Esophagus squamous epithelium (tissue), 4 donors: ENCODE measurements around the gene TMEM87B.

Experiments used
- CTCF ChIP-seq, 6 experiments: fragments of 450-650 bp in 4 of 6; fragments of 200-600 bp in 2 of 6; sonication (generic) in 2 of 6; IDR thresholded peaks; one replicate each; pipeline ENCODE4 v1.5.1; 2016 to 2019; ENCODE audit warnings: antibody characterized with exemption in 6 of 6, mild to moderate bottlenecking in 4 of 6, moderate library complexity in 4 of 6
- POLR2A ChIP-seq, 4 donors: fragments of 450-650 bp; IDR thresholded peaks; one replicate each; pipeline ENCODE4 v1.6.1; 2017; ENCODE audit warnings: antibody characterized with exemption in 4 of 4, mild to moderate bottlenecking in 4 of 4, moderate library complexity in 3 of 4

GRCh38 chr2:112073875-112074274 lies 18.8 kb downstream of the TMEM87B start:
- TF ChIP-seq CTCF (IDR thresholded peaks at IDR 0.05) (no peak), POLR2A (IDR thresholded peaks at IDR 0.05) (no peak)
